Endothelial cell of umbilical vein (primary cell): ENCODE measurements around the gene MAMDC4. TPM values are rescaled to one million over a fixed set of nuclear protein-coding genes. Genes with fewer than 3 reads are reported as not detected.

Experiments
- BruUV-seq: library from RNA; stranded (reverse); fragments of 400-500 nt; replicated peaks from 2 replicates; lab custom pipeline; 2021; lab: Mats Ljungman, UMichigan
- CTCF ChIA-PET: fragments of 300-600, 350-600 bp; sonication (Branson Sonifier 250); formaldehyde crosslinking; loops from one replicate; lab custom pipeline; 2021; ENCODE audit warnings: antibody characterized with exemption, inconsistent platforms; lab: Charles Lee
- POLR2A ChIA-PET: fragments of 300-600, 350-600 bp; sonication (Branson Sonifier 250); formaldehyde crosslinking; loops from one replicate; lab custom pipeline; 2021; ENCODE audit warnings: antibody characterized with exemption, inconsistent platforms; lab: Charles Lee
- DNase-seq: peaks from one replicate; pipeline ENCODE4 v3.0.0-alpha.2; 2011; ENCODE audit warnings: low read depth, low spot score
- FAIRE-seq: peaks from 2 replicates; lab custom pipeline; 2011; peaks lifted over from hg19 to GRCh38; lab: Jason Lieb, UNC
- H2AFZ ChIP-seq: 2 replicates; pipeline ENCODE4 v1.6.0; 2012; ENCODE audit warnings: low read depth, low read length, control low read depth, inconsistent platforms
- H3K27ac ChIP-seq: 2 replicates; pipeline ENCODE4 v1.5.1; 2011; ENCODE audit warnings: low read depth, mild to moderate bottlenecking, control low read depth, low read length, moderate library complexity; ENCODE audit not compliant: insufficient read depth
- H3K27me3 ChIP-seq, 2 experiments: 2 replicates each; pipeline versions ENCODE4 v1.6.0 to v1.6.1; 2011; ENCODE audit warnings: low read length in 2 of 2, mixed read lengths in 1 of 2; ENCODE audit not compliant: control insufficient read depth in 2 of 2, insufficient read depth in 2 of 2
- H3K36me3 ChIP-seq, 2 experiments: 2 replicates in 1 of 2; 3 replicates in 1 of 2; pipeline ENCODE4 v1.5.1; 2011; ENCODE audit warnings: low read length in 2 of 2, mild to moderate bottlenecking in 1 of 2, moderate library complexity in 1 of 2; ENCODE audit not compliant: control insufficient read depth in 2 of 2, insufficient read depth in 2 of 2; ENCODE audit errors: extremely low read depth in 1 of 2
- H3K4me1 ChIP-seq: 3 replicates; pipeline ENCODE4 v1.5.1; 2011; ENCODE audit warnings: mild to moderate bottlenecking, low read length; ENCODE audit not compliant: control insufficient read depth, insufficient read depth; ENCODE audit errors: extremely low read depth
- H3K4me2 ChIP-seq: 2 replicates; pipeline ENCODE4 v1.6.1; 2011; ENCODE audit warnings: low read length, control low read depth, mixed read lengths; ENCODE audit not compliant: insufficient read depth
- H3K4me3 ChIP-seq, 3 experiments: fragments of 200-600 bp in 1 of 3; sonication (generic), shearing (Covaris generic) in 1 of 3; replicated peaks in 1 of 3; 2 replicates each; pipeline ENCODE4 v1.5.1; 2011 to 2016; ENCODE audit warnings: control low read depth in 3 of 3, low read length in 3 of 3, mild to moderate bottlenecking in 2 of 3, inconsistent platforms in 1 of 3, low read depth in 1 of 3, moderate library complexity in 1 of 3; ENCODE audit not compliant: insufficient read depth in 1 of 3
- H3K79me2 ChIP-seq: 2 replicates; pipeline ENCODE4 v1.6.0; 2012; ENCODE audit warnings: low read length, inconsistent platforms; ENCODE audit not compliant: control insufficient read depth, insufficient read depth
- H3K9ac ChIP-seq: replicated peaks from 2 replicates; pipeline ENCODE3; 2011; ENCODE audit warnings: low read length, control low read depth; ENCODE audit not compliant: insufficient read depth; ENCODE audit errors: extremely low read depth
- H3K9me1 ChIP-seq: replicated peaks from 3 replicates; pipeline ENCODE4 v1.6.0; 2011; ENCODE audit warnings: mild to moderate bottlenecking, low read length; ENCODE audit not compliant: control insufficient read depth, insufficient read depth; ENCODE audit errors: extremely low read depth
- H3K9me3 ChIP-seq: replicated peaks from 2 replicates; pipeline ENCODE4 v1.5.1; 2012; ENCODE audit warnings: low read length, inconsistent platforms; ENCODE audit not compliant: control insufficient read depth, insufficient read depth
- H4K20me1 ChIP-seq: replicated peaks from 2 replicates; pipeline ENCODE3; 2011; ENCODE audit warnings: mild to moderate bottlenecking, low read length; ENCODE audit not compliant: control insufficient read depth, insufficient read depth; ENCODE audit errors: extremely low read depth
- CTCF ChIP-seq, 2 donors: IDR thresholded peaks; 1 replicate in 1 of 2; 2 replicates in 1 of 2; pipeline ENCODE4 v1.5.1; 2011; ENCODE audit warnings: low read length in 2 of 2, mild to moderate bottlenecking in 2 of 2, moderate library complexity in 2 of 2, control low read depth in 1 of 2, inconsistent platforms in 1 of 2, low read depth in 1 of 2; ENCODE audit not compliant: insufficient read depth in 1 of 2; ENCODE audit errors: extremely low read depth in 1 of 2
- EZH2 ChIP-seq: IDR thresholded peaks from 2 replicates; pipeline ENCODE4 v1.6.1; 2012; ENCODE audit warnings: borderline replicate concordance, low read depth, mild to moderate bottlenecking, moderate library complexity, low read length, inconsistent platforms; ENCODE audit not compliant: severe bottlenecking
- FOS ChIP-seq: IDR thresholded peaks from 2 replicates; pipeline ENCODE4 v1.6.1; 2011; ENCODE audit warnings: mild to moderate bottlenecking, low read length, moderate library complexity, borderline replicate concordance; ENCODE audit not compliant: insufficient read depth
- GATA2 ChIP-seq: IDR thresholded peaks from 2 replicates; pipeline ENCODE4 v1.7.0; 2011; ENCODE audit warnings: low read depth, mild to moderate bottlenecking, moderate library complexity, mixed read lengths, low read length; ENCODE audit not compliant: insufficient read length, insufficient read depth
- JUN ChIP-seq: IDR thresholded peaks from 2 replicates; pipeline ENCODE4 v1.6.1; 2011; ENCODE audit warnings: borderline replicate concordance, low read depth; ENCODE audit not compliant: insufficient read length, insufficient read depth
- MAX ChIP-seq: IDR thresholded peaks from 2 replicates; pipeline ENCODE4 v1.6.1; 2011; ENCODE audit not compliant: insufficient read depth, insufficient read length
- MYC ChIP-seq: IDR thresholded peaks from one replicate; pipeline ENCODE4 v1.6.1; 2011; ENCODE audit warnings: mild to moderate bottlenecking, low read depth, low read length
- POLR2A ChIP-seq: IDR thresholded peaks from 2 replicates; pipeline ENCODE4 v1.6.1; 2012; ENCODE audit warnings: low read depth, mild to moderate bottlenecking, control low read depth, low read length
- POLR2AphosphoS5 ChIP-seq: IDR thresholded peaks from 2 replicates; pipeline ENCODE4 v1.6.1; 2012; ENCODE audit warnings: low read depth, mild to moderate bottlenecking, control low read depth, low read length, moderate library complexity; ENCODE audit not compliant: insufficient read depth
- dilution Hi-C: fragments of 300-500 bp; cut with MboI; formaldehyde crosslinking; loops from one replicate; pipeline ENCODE4 v1.15.0; 2019; ENCODE audit warnings: low sequenced_read_pairs; ENCODE audit not compliant: extremely low pct_ligation_motif_present
- intact Hi-C: fragments of 100-400 bp; cut with micrococcal nuclease; formaldehyde crosslinking; loops from one replicate; pipeline ENCODE4 v1.10.0; 2022
- polyA plus RNA-seq, 4 experiments: library from polyadenylated mRNA; depleted of rRNA in 3 of 4; stranded (reverse) in 3 of 4; unstranded in 1 of 4; fragments of >200 nt; gene quantifications; 2 replicates each; pipeline versions ENCODE4 v1.2.1 to v1.2.3, GENCODE V29; 2011 to 2012; ENCODE audit warnings: missing spikeins in 1 of 4
- total RNA-seq: library from RNA; stranded (reverse); gene quantifications from 2 replicates; pipeline ENCODE4 v1.2.3, GENCODE V29; 2021

The MAMDC4 gene
- total and polyA plus RNA-seq, 2 donors (not counting 3 experiments of a cell fraction or from before 2014, with no cell fraction given): 3.6 to 7.2 TPM

GRCh38 chr9:136808075-136808805 lies 43.9 kb upstream of the MAMDC4 start:
- H3K9me1 ChIP-seq: no peaks in the 10 kb centered on the region
- H3K27me3 ChIP-seq: no peaks in the 10 kb centered on the region
- peak overlapping the region; percentile 59 for H3K27ac ChIP-seq
- TF ChIP-seq MAX: no peak
- TF ChIP-seq POLR2AphosphoS5: no peak
- TF ChIP-seq FOS: no peak
- TF ChIP-seq JUN: no peak
- no peak for TF ChIP-seq EZH2
- no peak for TF ChIP-seq POLR2A
- TF ChIP-seq MYC: no peak
- TF ChIP-seq GATA2: no peak
- TF ChIP-seq CTCF (IDR thresholded peaks at IDR 0.05; ENCODE audit: extremely low read depth in 1 of 2, insufficient read depth in 1 of 2, low read depth in 1 of 2, low read length in 2 of 2): no peak
- peaks cover 15% of the 10 kb centered on the region for H3K4me1 ChIP-seq
- ChIA-PET POLR2A (interaction anchor here (1.0 kb wide), 1 partner anchor 12 kb away, joined by 7 read pairs; no protein-coding TSS in a partner anchor), CTCF (interaction anchor here (0.7 to 3.7 kb wide), 7 partner anchors 12 to 241 kb away, joined by 3 to 13 read pairs (median 5); partner anchors contain the start of genes AJM1 and TMEM141)
- peak overlapping the region; percentile 78 to 98 (median 90) for H3K4me3 ChIP-seq
- dilution Hi-C loops (loop anchor here (25.0 kb wide), 1 partner anchor 129 kb away; the partner anchor contains the start of genes C8G and FBXW5), intact Hi-C loops (loop anchor here (5.0 kb wide), 1 partner anchor 34 kb away; the partner anchor contains the start of gene AJM1)
- DNase-seq (peak; percentile 25), FAIRE-seq (no peak)
- H3K9me3 ChIP-seq: no peaks in the 10 kb centered on the region
- no peaks in the 10 kb centered on the region for H4K20me1 ChIP-seq
- BruUV-seq: no TSS peak
- peak overlapping the region; percentile 70 for H3K4me2 ChIP-seq
- peak overlapping the region; percentile 80 for H3K9ac ChIP-seq
- peaks cover 3 to 6% of the 10 kb centered on the region in 2 experiments for H3K36me3 ChIP-seq
- peaks cover 44% of the 10 kb centered on the region for H3K79me2 ChIP-seq
- peak overlapping the region; percentile 71 for H2AFZ ChIP-seq
